ENCODE measurements around the gene BAHCC1. TPM values are rescaled to one million over a fixed set of nuclear protein-coding genes. Genes with fewer than 3 reads are reported as not detected.
A peak's percentile ranks its signal among the peaks of the same experiment; 100 is the strongest.

The BAHCC1 gene
- total and polyA plus RNA-seq, 10 of the 15 experiments (the other 5 are each of a cell fraction or from before 2014, with no cell fraction given): 0.03 to 0.14 (median 0.11) TPM; not detected in 6

DNA sequence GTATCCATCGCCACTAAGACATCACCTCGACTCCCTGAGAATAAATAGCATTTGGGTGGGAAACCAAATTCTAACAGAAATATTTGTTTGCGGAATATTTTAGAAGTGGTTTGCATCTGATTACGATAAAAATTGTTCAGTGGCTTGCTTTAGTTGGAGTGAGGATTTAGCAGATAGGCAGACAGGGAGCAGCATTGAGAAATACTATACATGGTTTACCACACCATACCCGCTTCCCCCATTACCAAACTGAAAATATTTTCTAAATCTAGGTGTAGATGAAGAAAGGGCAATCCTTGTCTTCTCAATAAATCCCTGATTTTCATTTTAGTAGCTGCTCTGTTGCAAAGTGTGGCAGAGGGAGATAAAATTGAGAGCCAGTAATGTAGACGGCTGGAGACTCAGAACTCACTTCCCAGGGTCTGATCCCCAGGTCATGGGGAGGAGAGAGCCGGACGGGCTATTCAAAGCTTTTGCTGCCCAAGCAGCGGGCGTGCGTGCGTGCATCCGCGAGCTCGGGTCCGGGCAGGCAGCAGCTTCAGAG, 808 bp upstream of the BAHCC1 start:
- TF ChIP-seq, protein P1, sequence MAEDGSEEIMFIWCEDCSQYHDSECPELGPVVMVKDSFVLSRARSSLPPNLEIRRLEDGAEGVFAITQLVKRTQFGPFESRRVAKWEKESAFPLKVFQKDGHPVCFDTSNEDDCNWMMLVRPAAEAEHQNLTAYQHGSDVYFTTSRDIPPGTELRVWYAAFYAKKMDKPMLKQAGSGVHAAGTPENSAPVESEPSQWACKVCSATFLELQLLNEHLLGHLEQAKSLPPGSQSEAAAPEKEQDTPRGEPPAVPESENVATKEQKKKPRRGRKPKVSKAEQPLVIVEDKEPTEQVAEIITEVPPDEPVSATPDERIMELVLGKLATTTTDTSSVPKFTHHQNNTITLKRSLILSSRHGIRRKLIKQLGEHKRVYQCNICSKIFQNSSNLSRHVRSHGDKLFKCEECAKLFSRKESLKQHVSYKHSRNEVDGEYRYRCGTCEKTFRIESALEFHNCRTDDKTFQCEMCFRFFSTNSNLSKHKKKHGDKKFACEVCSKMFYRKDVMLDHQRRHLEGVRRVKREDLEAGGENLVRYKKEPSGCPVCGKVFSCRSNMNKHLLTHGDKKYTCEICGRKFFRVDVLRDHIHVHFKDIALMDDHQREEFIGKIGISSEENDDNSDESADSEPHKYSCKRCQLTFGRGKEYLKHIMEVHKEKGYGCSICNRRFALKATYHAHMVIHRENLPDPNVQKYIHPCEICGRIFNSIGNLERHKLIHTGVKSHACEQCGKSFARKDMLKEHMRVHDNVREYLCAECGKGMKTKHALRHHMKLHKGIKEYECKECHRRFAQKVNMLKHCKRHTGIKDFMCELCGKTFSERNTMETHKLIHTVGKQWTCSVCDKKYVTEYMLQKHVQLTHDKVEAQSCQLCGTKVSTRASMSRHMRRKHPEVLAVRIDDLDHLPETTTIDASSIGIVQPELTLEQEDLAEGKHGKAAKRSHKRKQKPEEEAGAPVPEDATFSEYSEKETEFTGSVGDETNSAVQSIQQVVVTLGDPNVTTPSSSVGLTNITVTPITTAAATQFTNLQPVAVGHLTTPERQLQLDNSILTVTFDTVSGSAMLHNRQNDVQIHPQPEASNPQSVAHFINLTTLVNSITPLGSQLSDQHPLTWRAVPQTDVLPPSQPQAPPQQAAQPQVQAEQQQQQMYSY (CRISPR knock-in tag; IDR thresholded peaks at IDR 0.05): no peak
- TF ChIP-seq, protein P2, sequence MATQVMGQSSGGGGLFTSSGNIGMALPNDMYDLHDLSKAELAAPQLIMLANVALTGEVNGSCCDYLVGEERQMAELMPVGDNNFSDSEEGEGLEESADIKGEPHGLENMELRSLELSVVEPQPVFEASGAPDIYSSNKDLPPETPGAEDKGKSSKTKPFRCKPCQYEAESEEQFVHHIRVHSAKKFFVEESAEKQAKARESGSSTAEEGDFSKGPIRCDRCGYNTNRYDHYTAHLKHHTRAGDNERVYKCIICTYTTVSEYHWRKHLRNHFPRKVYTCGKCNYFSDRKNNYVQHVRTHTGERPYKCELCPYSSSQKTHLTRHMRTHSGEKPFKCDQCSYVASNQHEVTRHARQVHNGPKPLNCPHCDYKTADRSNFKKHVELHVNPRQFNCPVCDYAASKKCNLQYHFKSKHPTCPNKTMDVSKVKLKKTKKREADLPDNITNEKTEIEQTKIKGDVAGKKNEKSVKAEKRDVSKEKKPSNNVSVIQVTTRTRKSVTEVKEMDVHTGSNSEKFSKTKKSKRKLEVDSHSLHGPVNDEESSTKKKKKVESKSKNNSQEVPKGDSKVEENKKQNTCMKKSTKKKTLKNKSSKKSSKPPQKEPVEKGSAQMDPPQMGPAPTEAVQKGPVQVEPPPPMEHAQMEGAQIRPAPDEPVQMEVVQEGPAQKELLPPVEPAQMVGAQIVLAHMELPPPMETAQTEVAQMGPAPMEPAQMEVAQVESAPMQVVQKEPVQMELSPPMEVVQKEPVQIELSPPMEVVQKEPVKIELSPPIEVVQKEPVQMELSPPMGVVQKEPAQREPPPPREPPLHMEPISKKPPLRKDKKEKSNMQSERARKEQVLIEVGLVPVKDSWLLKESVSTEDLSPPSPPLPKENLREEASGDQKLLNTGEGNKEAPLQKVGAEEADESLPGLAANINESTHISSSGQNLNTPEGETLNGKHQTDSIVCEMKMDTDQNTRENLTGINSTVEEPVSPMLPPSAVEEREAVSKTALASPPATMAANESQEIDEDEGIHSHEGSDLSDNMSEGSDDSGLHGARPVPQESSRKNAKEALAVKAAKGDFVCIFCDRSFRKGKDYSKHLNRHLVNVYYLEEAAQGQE (IDR thresholded peaks at IDR 0.05; ENCODE audit: low read depth, low read length): no peak
- H3K27ac ChIP-seq (ENCODE audit: control insufficient read depth, insufficient read depth): no peak overlapping the region
- no peaks in the 10 kb centered on the region for H3K36me3 ChIP-seq (ENCODE audit: control insufficient read depth in 2 of 2, insufficient read depth in 2 of 2, low read length in 1 of 2)
- CTCF ChIA-PET: interaction anchor here (0.7 kb wide), 1 partner anchor 165 kb away, joined by 3 read pairs; no protein-coding TSS in a partner anchor
- H3K4me2 ChIP-seq (ENCODE audit: control insufficient read depth, insufficient read depth): peak overlapping the region; percentile 19; the same call in 1 of the 2 replicates
- H3K9ac ChIP-seq (ENCODE audit: control insufficient read depth, insufficient read depth, low read length): no peak overlapping the region
- no peak for FAIRE-seq
- no peaks in the 10 kb centered on the region for H4K20me1 ChIP-seq (ENCODE audit: control insufficient read depth, insufficient read depth)
- no TSS peak for BruUV-seq (replicated peaks)
- RAD21 ChIA-PET (ENCODE audit: unreplicated experiment): no interaction called here
- DNase-seq (ENCODE audit: low read depth, low spot score): no peak
- POLR2A ChIA-PET: no interaction called here
- intact Hi-C loops (cut with micrococcal nuclease; ENCODE audit: unreplicated experiment): loop anchor here (10.0 kb wide), 1 partner anchor 100 kb away; the partner anchor contains the start of gene SLC38A10
- no peaks in the 10 kb centered on the region for H3K79me2 ChIP-seq (ENCODE audit: control insufficient read depth, insufficient read depth, low read length)
- H3K4me3 ChIP-seq: no peak overlapping the region
- ATAC-seq: no peak
- SMC1A ChIA-PET (ENCODE audit: uncharacterized antibody, unreplicated experiment): no interaction called here
- 14% methylated on average over 16 of the region's 16 CpGs for WGBS (ENCODE audit: insufficient coverage, insufficient replicate concordance, low lambda C conversion rate, missing lambda C conversion rate)
- no peak overlapping the region for H2AFZ ChIP-seq (ENCODE audit: control insufficient read depth, low read depth, low read length)
- no peaks in the 10 kb centered on the region for H3K4me1 ChIP-seq (ENCODE audit: control insufficient read depth, insufficient read depth, low read length)
- no peaks in the 10 kb centered on the region; the same call in 2 of the 3 replicates for H3K9me3 ChIP-seq (replicated peaks; ENCODE audit: control insufficient read depth, insufficient read depth, low read length)
- in situ Hi-C loops (cut with MboI): no loop called here
- peaks cover 23 to 40% of the 10 kb centered on the region in 2 experiments for H3K27me3 ChIP-seq (replicated peaks in 1 of 2; ENCODE audit: control insufficient read depth in 2 of 2, insufficient read depth in 2 of 2, low read length in 1 of 2)
